HEK293T (cell line): ENCODE data around the gene CRLF1.
A peak's percentile ranks its signal among the peaks of the same experiment; 100 is the strongest.

Experiments
- ARNT ChIP-seq: fragments of 450-650 bp; IDR thresholded peaks from 2 replicates; pipeline ENCODE4 v1.6.1; 2017; ENCODE audit warnings: mild to moderate bottlenecking
- BHLHE40 ChIP-seq: fragments of 450-650 bp; IDR thresholded peaks from 2 replicates; pipeline ENCODE4 v1.6.1; 2016; ENCODE audit warnings: mild to moderate bottlenecking, moderate library complexity, borderline replicate concordance
- ELF4 ChIP-seq: fragments of 450-650 bp; IDR thresholded peaks from 2 replicates; pipeline ENCODE4 v1.6.1; 2017; ENCODE audit warnings: antibody characterized with exemption
- FOXA1 ChIP-seq: fragments of 450-650 bp; IDR thresholded peaks from 2 replicates; pipeline ENCODE4 v1.6.1; 2016; ENCODE audit warnings: mild to moderate bottlenecking
- FOXK2 ChIP-seq: fragments of 450-650 bp; IDR thresholded peaks from 2 replicates; pipeline ENCODE4 v1.6.1; 2016; ENCODE audit warnings: mild to moderate bottlenecking
- FOXM1 ChIP-seq: fragments of 450-650 bp; IDR thresholded peaks from 2 replicates; pipeline ENCODE4 v1.6.1; 2017; ENCODE audit warnings: mild to moderate bottlenecking, borderline replicate concordance
- L3MBTL2 ChIP-seq: fragments of 450-650 bp; conservative IDR thresholded peaks from 2 replicates; pipeline ENCODE4 v1.6.1; 2016; ENCODE audit warnings: mild to moderate bottlenecking
- SP1 ChIP-seq: fragments of 450-650 bp; IDR thresholded peaks from 2 replicates; pipeline ENCODE4 v1.6.1; 2017
- SUZ12 ChIP-seq: fragments of 450-650 bp; IDR thresholded peaks from 2 replicates; pipeline ENCODE4 v1.6.1; 2016; ENCODE audit warnings: mild to moderate bottlenecking

- TF ChIP-seq L3MBTL2 (no peak; the same call in 1 of the 2 replicates), SUZ12 (no peak), SP1 (no peak), FOXM1 (peak; percentile 88), FOXK2 (no peak), BHLHE40 (no peak), ARNT (no peak; the same call in 1 of the 2 replicates), FOXA1 (no peak), ELF4 (no peak)
Measured at GRCh38 chr19:18588611-18589379, 17.8 kb downstream of the CRLF1 start, which contains the start of gene REX1BD.
